ENCODE results near the gene CCL2.

- TF ChIP-seq CTCF (conservative IDR thresholded peaks at IDR 0.05; ENCODE audit: low read length) (no peak), EZH2phosphoT487 (IDR thresholded peaks at IDR 0.05; ENCODE audit: borderline replicate concordance) (no peak)
Measured at GRCh38 chr17:34235389-34236028, 19.6 kb upstream of the CCL2 start.
